Fibroblast of pulmonary artery (primary cell): Measurements from ENCODE around the gene SLC25A20.
A peak's percentile ranks its signal among the peaks of the same experiment; 100 is the strongest.
"Not testable (repeated sequence)": the region's sequence is repeated elsewhere in the genome, so short reads cannot be mapped to it uniquely, and the experiment has no call there.

Experiments used
- DNase-seq: peaks from one replicate; pipeline ENCODE4 v3.0.0-alpha.2; 2010; ENCODE audit warnings: low read depth
- H3K4me3 ChIP-seq: replicated peaks from 2 replicates; pipeline ENCODE4 v1.5.1; 2011; ENCODE audit warnings: low read depth, mild to moderate bottlenecking, control low read depth, low read length, moderate library complexity
- TF ChIP-seq, protein P1 (sequence below): IDR thresholded peaks from 2 replicates; pipeline ENCODE4 v1.5.1; 2011; ENCODE audit warnings: mild to moderate bottlenecking, control low read depth, low read length, inconsistent platforms; ENCODE audit errors: missing control alignments

SLC25A20 gene

DNA sequence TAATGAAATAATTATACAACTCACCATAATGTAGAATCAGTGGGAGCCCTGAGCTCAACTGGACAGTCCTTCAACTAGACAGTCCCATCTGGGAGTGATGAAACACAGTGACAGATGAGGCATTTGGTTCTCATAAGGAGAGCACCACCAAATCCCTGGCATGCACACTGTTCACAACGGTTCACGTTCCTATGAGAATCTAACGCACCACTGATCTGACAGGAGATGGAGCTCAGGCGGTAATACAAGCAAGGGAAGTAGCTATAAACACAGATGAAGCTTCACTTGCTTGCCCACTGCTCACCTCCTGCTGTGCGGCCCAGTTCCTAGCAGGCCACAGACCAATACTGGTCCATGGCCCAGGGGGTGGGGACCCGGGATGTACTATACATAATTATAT, 68.0 kb downstream of the SLC25A20 start:
- TF ChIP-seq, protein P1, sequence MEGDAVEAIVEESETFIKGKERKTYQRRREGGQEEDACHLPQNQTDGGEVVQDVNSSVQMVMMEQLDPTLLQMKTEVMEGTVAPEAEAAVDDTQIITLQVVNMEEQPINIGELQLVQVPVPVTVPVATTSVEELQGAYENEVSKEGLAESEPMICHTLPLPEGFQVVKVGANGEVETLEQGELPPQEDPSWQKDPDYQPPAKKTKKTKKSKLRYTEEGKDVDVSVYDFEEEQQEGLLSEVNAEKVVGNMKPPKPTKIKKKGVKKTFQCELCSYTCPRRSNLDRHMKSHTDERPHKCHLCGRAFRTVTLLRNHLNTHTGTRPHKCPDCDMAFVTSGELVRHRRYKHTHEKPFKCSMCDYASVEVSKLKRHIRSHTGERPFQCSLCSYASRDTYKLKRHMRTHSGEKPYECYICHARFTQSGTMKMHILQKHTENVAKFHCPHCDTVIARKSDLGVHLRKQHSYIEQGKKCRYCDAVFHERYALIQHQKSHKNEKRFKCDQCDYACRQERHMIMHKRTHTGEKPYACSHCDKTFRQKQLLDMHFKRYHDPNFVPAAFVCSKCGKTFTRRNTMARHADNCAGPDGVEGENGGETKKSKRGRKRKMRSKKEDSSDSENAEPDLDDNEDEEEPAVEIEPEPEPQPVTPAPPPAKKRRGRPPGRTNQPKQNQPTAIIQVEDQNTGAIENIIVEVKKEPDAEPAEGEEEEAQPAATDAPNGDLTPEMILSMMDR: no peak
- no peak overlapping the region for H3K4me3 ChIP-seq
- DNase-seq: no peak

DNA sequence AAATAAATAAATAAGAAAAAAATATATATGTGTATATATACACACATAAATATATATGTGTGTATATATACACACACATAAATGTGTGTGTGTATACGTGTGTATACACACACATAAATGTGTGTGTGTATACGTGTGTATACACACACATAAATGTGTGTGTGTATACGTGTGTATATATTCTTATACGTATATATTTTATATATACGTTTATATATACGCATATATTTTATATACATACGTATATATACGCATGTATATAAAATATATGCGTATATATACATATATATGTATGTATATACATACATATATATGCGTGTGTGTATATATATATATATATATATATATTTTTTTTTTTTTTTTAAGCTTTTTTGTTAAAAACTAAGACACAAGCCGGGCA, 69.2 kb downstream of the SLC25A20 start:
- not testable (repeated sequence) for H3K4me3 ChIP-seq, DNase-seq

DNA sequence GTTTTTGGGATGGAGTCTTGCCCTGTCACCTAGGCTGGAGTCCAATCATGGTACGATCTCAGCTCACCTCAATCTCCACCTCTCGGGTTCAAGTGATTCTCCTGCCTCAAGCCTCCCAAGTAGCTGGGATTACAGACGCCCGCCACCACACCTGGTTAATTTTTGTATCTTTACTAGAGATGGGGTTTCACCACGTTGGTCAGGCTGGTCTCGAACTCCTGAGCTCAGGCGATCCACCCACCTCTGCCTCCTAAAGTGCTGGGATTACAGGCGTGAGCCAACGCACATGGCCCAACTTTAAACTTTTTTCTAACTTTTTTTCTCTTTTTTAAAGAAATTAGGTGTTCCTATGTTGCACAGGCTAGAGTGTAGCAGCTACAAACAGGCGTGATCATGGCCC, 70.8 kb downstream of the SLC25A20 start:
- not testable (repeated sequence) for DNase-seq, H3K4me3 ChIP-seq

DNA sequence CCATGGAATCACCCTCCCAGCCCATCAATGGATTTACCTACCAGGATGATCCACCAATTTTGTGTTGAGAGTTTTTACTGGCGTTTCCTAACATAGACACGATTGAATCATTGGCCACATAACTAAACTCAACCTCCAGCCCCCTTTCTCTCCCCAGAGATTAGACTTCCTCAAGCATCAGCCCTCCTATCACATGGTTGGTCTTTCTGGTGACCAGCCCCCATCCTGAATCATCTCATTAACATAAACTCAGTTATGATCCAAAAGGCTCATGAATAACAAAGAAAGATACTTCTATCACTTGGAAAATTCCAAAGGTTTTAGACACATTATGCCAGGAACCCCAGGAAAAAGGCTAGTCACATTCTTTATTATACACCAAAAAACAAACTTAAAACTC, 72.2 kb downstream of the SLC25A20 start:
- peak; percentile 92 for DNase-seq

DNA sequence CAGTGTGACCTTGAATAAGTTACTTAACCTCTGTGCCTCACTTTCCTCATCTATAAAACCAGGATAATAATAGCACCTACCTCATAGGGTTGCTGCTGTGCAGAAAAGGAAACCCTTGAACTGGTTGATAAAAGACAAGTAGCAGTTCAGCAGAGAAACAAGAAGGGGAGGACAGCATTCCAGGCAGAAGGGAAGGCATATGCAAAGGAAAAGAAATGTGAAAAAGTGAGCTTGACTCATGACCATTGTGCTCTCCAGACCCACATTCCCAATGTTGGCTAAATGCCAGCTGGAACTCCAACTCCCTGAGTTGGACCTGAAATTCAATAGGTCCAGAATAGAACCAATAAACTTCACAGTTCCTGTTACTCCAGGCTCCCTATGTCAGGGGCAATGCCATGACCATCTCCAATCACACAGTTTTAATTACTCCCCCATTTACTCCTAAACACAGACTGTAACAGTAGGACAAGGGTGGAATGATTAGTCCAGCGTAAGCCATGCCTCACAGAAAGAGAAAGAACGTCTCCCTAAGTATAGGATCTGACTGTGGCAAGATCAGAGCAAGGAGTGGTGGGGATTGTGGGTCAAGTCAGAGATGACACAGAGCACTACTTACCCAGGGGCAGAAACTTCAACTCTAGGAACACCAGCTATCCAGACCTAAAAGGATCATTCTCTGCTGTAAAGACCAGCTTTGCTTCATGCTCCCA, 77.9 kb downstream of the SLC25A20 start:
- peak; percentile 89 for DNase-seq
- no peak overlapping the region for H3K4me3 ChIP-seq
- TF ChIP-seq, protein P1: no peak

More for the DNA sequence above, 72.2 kb downstream of the SLC25A20 start:
- no peak overlapping the region for H3K4me3 ChIP-seq
- TF ChIP-seq, protein P1: no peak

DNA sequence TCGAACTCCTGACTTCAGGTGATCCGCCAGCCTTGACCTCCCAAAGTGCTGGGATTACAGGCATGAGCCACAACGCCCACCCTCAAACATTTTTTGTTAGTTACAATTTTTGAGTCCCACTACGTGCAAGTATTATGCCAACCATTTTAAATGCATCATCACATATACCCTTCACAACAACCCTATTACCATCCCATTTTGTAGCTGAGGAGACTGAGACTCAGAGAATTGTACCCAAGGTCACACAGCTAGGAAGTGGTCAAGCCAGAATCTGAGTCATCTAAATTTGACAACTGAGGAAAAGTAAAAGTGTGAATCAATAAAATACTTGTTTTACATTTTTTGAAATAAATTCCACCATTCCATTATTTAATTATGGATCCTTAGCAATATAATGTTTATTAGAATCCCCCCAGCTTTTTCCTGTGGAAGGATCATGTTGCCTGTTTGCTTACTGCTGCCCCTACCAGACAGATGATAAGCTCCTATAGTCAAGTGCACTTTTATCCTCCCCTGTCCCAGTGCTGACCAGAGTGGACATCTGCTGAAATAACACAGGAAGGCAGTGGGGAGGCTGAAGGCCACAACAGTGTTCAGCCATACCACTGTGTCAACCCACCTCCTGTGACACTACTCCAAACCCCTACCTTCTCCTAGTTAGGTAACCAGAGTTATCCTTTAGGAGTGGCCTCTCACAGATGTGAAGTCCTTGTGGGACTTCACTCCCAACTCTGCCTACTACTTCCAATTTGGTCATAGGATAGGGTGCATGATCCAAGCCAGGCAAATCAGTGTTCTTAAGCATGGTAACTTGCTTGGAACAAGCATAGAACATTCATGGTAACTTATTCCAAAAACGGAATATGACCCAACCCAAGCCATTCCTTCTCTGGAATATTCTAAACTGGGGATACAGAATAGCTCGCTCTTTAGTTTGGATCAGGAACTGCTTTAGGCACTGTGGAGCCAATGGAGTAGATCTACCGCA, 79.2 kb downstream of the SLC25A20 start:
- H3K4me3 ChIP-seq: no peak overlapping the region
- TF ChIP-seq, protein P1: no peak
- no peak for DNase-seq

DNA sequence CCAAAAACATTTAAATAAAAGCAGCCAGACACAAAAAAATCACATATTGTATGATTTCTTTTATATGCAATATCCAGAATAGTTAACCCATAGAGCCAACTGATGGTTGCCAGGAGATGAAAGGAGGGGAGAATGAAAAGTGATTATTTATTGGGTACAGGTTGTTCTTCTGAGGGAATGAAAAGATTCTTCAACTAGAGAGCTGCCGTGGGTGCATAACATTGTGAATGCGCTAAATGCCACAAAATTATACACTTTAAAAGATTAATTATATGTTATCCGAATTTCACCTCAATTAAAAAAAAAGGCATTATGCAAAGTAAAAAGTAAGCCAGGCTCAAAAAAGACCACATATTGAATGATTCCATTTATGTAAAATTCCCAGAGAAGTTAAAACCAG, 87.2 kb downstream of the SLC25A20 start:
- TF ChIP-seq, protein P1: no peak
- H3K4me3 ChIP-seq: no peak overlapping the region
- no peak for DNase-seq
